Measurements from ENCODE around the gene TMEM151A.
"Not testable (repeated sequence)": the region's sequence is repeated elsewhere in the genome, so short reads cannot be mapped to it uniquely, and the experiment has no call there.

DNA sequence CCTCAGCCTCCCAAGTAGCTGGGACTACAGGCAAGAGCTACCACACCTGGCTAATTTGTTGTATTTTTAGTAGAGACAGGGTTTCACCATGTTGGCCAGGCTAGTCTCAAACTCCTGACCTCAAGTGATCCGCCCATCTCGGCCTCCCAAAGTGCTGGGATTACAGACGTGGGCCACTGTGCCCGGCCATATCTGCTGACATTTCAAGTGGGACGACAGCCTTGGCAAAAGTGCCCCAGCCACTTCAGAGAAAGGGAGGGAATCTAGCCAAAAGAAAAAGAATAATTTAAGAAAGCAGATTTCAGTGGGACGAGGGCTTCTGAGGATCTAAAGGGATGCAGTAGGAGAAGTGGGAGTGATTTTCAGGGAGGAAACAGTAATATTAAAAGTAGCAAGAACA, 38.6 kb upstream of the TMEM151A start:
- TF ChIP-seq, protein P1, sequence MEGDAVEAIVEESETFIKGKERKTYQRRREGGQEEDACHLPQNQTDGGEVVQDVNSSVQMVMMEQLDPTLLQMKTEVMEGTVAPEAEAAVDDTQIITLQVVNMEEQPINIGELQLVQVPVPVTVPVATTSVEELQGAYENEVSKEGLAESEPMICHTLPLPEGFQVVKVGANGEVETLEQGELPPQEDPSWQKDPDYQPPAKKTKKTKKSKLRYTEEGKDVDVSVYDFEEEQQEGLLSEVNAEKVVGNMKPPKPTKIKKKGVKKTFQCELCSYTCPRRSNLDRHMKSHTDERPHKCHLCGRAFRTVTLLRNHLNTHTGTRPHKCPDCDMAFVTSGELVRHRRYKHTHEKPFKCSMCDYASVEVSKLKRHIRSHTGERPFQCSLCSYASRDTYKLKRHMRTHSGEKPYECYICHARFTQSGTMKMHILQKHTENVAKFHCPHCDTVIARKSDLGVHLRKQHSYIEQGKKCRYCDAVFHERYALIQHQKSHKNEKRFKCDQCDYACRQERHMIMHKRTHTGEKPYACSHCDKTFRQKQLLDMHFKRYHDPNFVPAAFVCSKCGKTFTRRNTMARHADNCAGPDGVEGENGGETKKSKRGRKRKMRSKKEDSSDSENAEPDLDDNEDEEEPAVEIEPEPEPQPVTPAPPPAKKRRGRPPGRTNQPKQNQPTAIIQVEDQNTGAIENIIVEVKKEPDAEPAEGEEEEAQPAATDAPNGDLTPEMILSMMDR (conservative IDR thresholded peaks at IDR 0.05; ENCODE audit: low read depth, low read length) = not testable (repeated sequence)
- not testable (repeated sequence) for TF ChIP-seq CHD1, POLR2A, CEBPB (IDR thresholded peaks at IDR 0.05; ENCODE audit: low read depth, low read length)

All from IMR-90 (cell line).